Osteocyte (in vitro differentiated cells): ENCODE results near the gene RGS12. TPM values are rescaled to one million over a fixed set of nuclear protein-coding genes. Genes with fewer than 3 reads are reported as not detected.

Experiments used
- DNase-seq: peaks from one replicate; pipeline ENCODE4 v3.0.0; 2021; ENCODE audit warnings: mixed read lengths; ENCODE audit not compliant: unreplicated experiment; ENCODE audit errors: extremely low spot score
- H3K27ac Mint-ChIP-seq: one replicate; pipeline ENCODE4 v1.8.0; 2021; ENCODE audit warnings: mild to moderate bottlenecking, mixed read lengths; ENCODE audit not compliant: unreplicated experiment
- H3K27me3 Mint-ChIP-seq: one replicate; pipeline ENCODE4 v1.8.0; 2021; ENCODE audit warnings: mixed read lengths; ENCODE audit not compliant: unreplicated experiment
- H3K36me3 Mint-ChIP-seq: one replicate; pipeline ENCODE4 v1.8.0; 2021; ENCODE audit warnings: mixed read lengths; ENCODE audit not compliant: unreplicated experiment
- H3K4me1 Mint-ChIP-seq: one replicate; pipeline ENCODE4 v1.8.0; 2021; ENCODE audit warnings: mixed read lengths; ENCODE audit not compliant: unreplicated experiment
- H3K4me3 Mint-ChIP-seq: one replicate; pipeline ENCODE4 v1.8.0; 2021; ENCODE audit warnings: mild to moderate bottlenecking, moderate library complexity, mixed read lengths; ENCODE audit not compliant: unreplicated experiment
- H3K9me3 Mint-ChIP-seq: one replicate; pipeline ENCODE4 v1.8.0; 2021; ENCODE audit warnings: mixed read lengths; ENCODE audit not compliant: unreplicated experiment
- total RNA-seq: library from RNA; stranded (reverse); gene quantifications from 2 replicates; pipeline ENCODE4 v1.2.1, GENCODE V29; 2021
- TF ChIP-seq, protein P1 (sequence below): fragments of 200-600 bp; sonication (generic); IDR thresholded peaks from 2 replicates; pipeline ENCODE4 v1.5.0; 2021; ENCODE audit warnings: antibody characterized with exemption, mild to moderate bottlenecking, moderate library complexity

Gene RGS12
- total RNA-seq, 1 donor from 2014 or later = 32.5 TPM

GRCh38 chr4:3314706-3315260, 22.0 kb downstream of the RGS12 start:
- H3K4me3 Mint-ChIP-seq = no peak overlapping the region
- H3K9me3 Mint-ChIP-seq = no peaks in the 10 kb centered on the region
- peaks cover 10% of the 10 kb centered on the region for H3K36me3 Mint-ChIP-seq
- no peaks in the 10 kb centered on the region for H3K4me1 Mint-ChIP-seq
- peak; percentile 56 for DNase-seq
- TF ChIP-seq, protein P1, sequence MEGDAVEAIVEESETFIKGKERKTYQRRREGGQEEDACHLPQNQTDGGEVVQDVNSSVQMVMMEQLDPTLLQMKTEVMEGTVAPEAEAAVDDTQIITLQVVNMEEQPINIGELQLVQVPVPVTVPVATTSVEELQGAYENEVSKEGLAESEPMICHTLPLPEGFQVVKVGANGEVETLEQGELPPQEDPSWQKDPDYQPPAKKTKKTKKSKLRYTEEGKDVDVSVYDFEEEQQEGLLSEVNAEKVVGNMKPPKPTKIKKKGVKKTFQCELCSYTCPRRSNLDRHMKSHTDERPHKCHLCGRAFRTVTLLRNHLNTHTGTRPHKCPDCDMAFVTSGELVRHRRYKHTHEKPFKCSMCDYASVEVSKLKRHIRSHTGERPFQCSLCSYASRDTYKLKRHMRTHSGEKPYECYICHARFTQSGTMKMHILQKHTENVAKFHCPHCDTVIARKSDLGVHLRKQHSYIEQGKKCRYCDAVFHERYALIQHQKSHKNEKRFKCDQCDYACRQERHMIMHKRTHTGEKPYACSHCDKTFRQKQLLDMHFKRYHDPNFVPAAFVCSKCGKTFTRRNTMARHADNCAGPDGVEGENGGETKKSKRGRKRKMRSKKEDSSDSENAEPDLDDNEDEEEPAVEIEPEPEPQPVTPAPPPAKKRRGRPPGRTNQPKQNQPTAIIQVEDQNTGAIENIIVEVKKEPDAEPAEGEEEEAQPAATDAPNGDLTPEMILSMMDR = no peak
- H3K27ac Mint-ChIP-seq = no peak overlapping the region
- no peaks in the 10 kb centered on the region for H3K27me3 Mint-ChIP-seq

DNA sequence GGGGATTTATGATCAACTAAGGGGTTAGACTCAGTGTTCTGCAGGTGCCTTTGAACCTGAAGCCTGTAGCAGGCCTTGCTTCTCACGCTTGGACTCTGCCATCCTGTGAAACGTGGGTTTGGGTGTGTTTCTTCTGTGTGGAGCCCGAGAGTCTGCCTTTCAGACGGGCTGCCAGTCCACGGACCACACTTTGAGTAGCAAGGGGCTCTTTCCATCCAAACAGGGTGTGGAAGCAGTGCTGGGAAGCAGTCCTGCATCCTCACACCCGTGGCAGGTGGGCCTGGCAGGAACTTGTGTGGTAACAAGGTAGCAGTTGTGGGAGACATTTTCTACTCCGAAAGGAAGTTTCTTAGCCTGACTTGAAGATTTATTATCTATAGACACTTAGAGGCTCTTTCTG, 22.7 kb downstream of the RGS12 start:
- Mint-ChIP-seq H3K4me1 (no peaks in the 10 kb centered on the region), H3K27ac (no peak overlapping the region), H3K27me3 (no peaks in the 10 kb centered on the region), H3K9me3 (no peaks in the 10 kb centered on the region), H3K36me3 (peaks cover 10% of the 10 kb centered on the region), H3K4me3 (no peak overlapping the region)
- TF ChIP-seq, protein P1 = no peak
- DNase-seq = peak; percentile 64

DNA sequence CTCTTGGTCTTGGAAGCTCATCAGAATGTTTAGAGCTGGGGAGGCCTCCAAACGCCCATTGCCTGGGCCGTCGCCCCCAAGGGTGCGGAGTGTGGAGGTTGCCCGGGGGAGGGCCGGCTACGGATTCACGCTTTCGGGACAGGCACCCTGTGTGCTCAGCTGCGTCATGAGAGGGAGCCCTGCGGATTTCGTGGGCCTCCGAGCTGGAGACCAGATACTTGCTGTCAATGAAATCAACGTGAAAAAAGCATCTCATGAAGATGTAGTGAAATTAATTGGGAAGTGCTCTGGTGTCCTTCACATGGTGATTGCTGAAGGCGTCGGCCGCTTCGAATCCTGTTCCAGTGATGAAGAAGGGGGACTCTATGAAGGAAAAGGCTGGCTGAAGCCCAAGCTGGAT, 23.3 kb downstream of the RGS12 start:
- H3K36me3 Mint-ChIP-seq = peaks cover 10% of the 10 kb centered on the region
- TF ChIP-seq, protein P1 = no peak
- DNase-seq = peak; percentile 70
- H3K9me3 Mint-ChIP-seq = no peaks in the 10 kb centered on the region
- peaks cover 2% of the 10 kb centered on the region for H3K4me1 Mint-ChIP-seq
- H3K27ac Mint-ChIP-seq = no peak overlapping the region
- H3K27me3 Mint-ChIP-seq = no peaks in the 10 kb centered on the region
- no peak overlapping the region for H3K4me3 Mint-ChIP-seq

DNA sequence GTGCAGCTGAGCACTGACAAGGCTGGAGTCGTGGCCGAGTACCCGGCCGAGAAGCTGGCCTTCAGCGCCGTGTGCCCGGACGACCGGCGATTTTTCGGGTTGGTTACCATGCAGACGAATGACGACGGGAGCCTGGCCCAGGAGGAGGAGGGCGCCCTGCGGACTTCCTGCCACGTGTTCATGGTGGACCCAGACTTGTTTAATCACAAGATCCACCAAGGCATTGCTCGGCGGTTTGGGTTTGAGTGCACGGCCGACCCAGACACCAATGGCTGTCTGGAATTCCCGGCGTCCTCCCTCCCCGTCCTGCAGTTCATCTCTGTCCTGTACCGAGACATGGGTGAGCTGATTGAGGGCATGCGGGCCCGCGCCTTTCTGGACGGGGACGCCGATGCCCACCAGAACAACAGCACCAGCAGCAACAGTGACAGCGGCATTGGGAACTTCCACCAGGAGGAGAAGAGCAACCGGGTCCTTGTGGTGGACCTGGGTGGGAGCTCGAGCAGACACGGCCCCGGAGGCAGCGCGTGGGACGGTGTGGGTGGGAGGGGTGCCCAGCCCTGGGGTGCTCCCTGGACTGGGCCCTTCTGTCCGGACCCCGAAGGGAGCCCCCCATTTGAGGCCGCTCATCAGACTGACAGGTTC, 24.3 kb downstream of the RGS12 start:
- H3K36me3 Mint-ChIP-seq = peaks cover 12% of the 10 kb centered on the region
- no peak overlapping the region for H3K4me3 Mint-ChIP-seq
- peaks cover 4% of the 10 kb centered on the region for H3K4me1 Mint-ChIP-seq
- TF ChIP-seq, protein P1 = no peak
- H3K27me3 Mint-ChIP-seq = no peaks in the 10 kb centered on the region
- H3K27ac Mint-ChIP-seq = no peak overlapping the region
- H3K9me3 Mint-ChIP-seq = no peaks in the 10 kb centered on the region
- DNase-seq = peak; percentile 78

DNA sequence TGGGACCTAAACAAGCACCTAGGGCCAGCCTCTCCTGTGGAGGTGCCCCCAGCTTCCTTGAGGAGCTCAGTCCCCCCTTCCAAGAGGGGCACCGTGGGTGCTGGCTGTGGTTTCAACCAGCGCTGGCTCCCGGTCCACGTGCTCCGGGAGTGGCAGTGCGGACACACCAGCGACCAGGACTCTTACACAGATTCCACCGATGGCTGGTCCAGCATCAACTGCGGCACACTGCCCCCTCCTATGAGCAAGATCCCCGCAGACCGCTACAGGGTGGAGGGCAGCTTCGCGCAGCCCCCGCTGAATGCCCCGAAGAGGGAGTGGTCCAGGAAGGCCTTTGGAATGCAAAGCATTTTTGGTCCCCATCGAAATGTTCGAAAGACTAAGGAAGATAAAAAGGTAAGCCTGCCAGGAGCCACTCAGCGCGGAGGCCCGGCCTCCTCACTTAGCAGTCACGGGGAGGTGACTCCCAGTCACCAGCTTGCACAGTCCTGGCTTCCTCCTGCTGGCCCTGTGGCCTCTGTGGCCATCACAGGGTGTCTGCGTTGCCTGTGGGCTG, 24.9 kb downstream of the RGS12 start:
- no peak overlapping the region for H3K27ac Mint-ChIP-seq
- H3K9me3 Mint-ChIP-seq = no peaks in the 10 kb centered on the region
- TF ChIP-seq, protein P1 = no peak
- H3K4me3 Mint-ChIP-seq = no peak overlapping the region
- H3K27me3 Mint-ChIP-seq = no peaks in the 10 kb centered on the region
- H3K4me1 Mint-ChIP-seq = peaks cover 4% of the 10 kb centered on the region
- peaks cover 12% of the 10 kb centered on the region for H3K36me3 Mint-ChIP-seq
- peak; percentile 78 for DNase-seq
